MM.1S (cell line): ENCODE data around the gene PLEKHH1.

ENCODE experiments used
- DNase-seq: peaks from one replicate; pipeline ENCODE4 v3.0.0-alpha.2; 2015
- H2AFZ ChIP-seq: fragments of 300-600 bp; sonication (generic); 2 replicates; pipeline ENCODE4 v1.6.0; 2016; ENCODE audit warnings: antibody characterized with exemption, low read length
- H3F3A ChIP-seq: fragments of 300-600 bp; sonication (generic); 2 replicates; pipeline ENCODE4 v1.6.1; 2016; ENCODE audit warnings: mild to moderate bottlenecking, antibody characterized with exemption, low read length, moderate library complexity, mixed read lengths; ENCODE audit not compliant: insufficient read depth
- H3K27ac ChIP-seq: fragments of 300-600 bp; sonication (generic); 2 replicates; pipeline ENCODE4 v1.5.1; 2016; ENCODE audit warnings: mild to moderate bottlenecking, low read length
- H3K27me3 ChIP-seq: fragments of 300-600 bp; sonication (generic); replicated peaks from 2 replicates; pipeline ENCODE4 v1.6.0; 2016; ENCODE audit warnings: low read length; ENCODE audit not compliant: insufficient read depth
- H3K36me3 ChIP-seq: fragments of 300-600 bp; sonication (generic); replicated peaks from 2 replicates; pipeline ENCODE4 v1.6.1; 2016; ENCODE audit warnings: mild to moderate bottlenecking, low read length, mixed read lengths; ENCODE audit not compliant: insufficient read depth
- H3K4me1 ChIP-seq: fragments of 300-600 bp; sonication (generic); 2 replicates; pipeline ENCODE4 v1.6.1; 2016; ENCODE audit warnings: low read length, mixed read lengths
- H3K4me2 ChIP-seq: fragments of 300-600 bp; sonication (generic); 2 replicates; pipeline ENCODE4 v1.6.0; 2016; ENCODE audit warnings: low read depth, low read length
- H3K4me3 ChIP-seq: fragments of 300-600 bp; sonication (generic); 2 replicates; pipeline ENCODE4 v1.5.1; 2016; ENCODE audit warnings: low read length, mixed read lengths
- H3K79me2 ChIP-seq: fragments of 300-600 bp; sonication (generic); 2 replicates; pipeline ENCODE4 v1.6.1; 2016; ENCODE audit warnings: mixed run types, low read length, mixed read lengths
- H3K9ac ChIP-seq: fragments of 300-600 bp; sonication (generic); 2 replicates; pipeline ENCODE4 v1.6.1; 2016; ENCODE audit warnings: low read length, mixed read lengths
- H3K9me2 ChIP-seq: fragments of 300-600 bp; sonication (generic); replicated peaks from 2 replicates; pipeline ENCODE4 v1.6.1; 2016; ENCODE audit warnings: mild to moderate bottlenecking, low read length, mixed read lengths; ENCODE audit not compliant: insufficient read depth
- H3K9me3 ChIP-seq: fragments of 300-600 bp; sonication (generic); replicated peaks from 2 replicates; pipeline ENCODE4 v1.6.1; 2016; ENCODE audit warnings: mild to moderate bottlenecking, low read length, mixed read lengths; ENCODE audit not compliant: insufficient read depth
- H4K20me1 ChIP-seq: fragments of 300-600 bp; sonication (generic); 2 replicates; pipeline ENCODE4 v1.6.1; 2016; ENCODE audit warnings: mild to moderate bottlenecking, low read length, moderate library complexity, mixed read lengths; ENCODE audit not compliant: insufficient read depth
- CTCF ChIP-seq: fragments of 300-600 bp; sonication (generic); IDR thresholded peaks from 2 replicates; pipeline ENCODE4 v1.5.1; 2016; ENCODE audit warnings: antibody characterized with exemption, low read length, mixed read lengths
- EZH2 ChIP-seq: fragments of 300-600 bp; sonication (generic); optimal IDR thresholded peaks from 2 replicates; pipeline ENCODE3; 2017; ENCODE audit warnings: low read depth, mild to moderate bottlenecking, antibody characterized with exemption, low read length, mixed read lengths
- EZH2phosphoT487 ChIP-seq: fragments of 300-600 bp; sonication (generic); IDR thresholded peaks from 2 replicates; pipeline ENCODE4 v1.6.1; 2018; ENCODE audit warnings: antibody characterized with exemption, low read length

Gene PLEKHH1

GRCh38 chr14:67581643-67582042 is 48.6 kb downstream of the PLEKHH1 start:
- no peaks in the 10 kb centered on the region for H3K79me2 ChIP-seq
- TF ChIP-seq EZH2phosphoT487 (no peak), CTCF (no peak), EZH2 (no peak)
- H3K36me3 ChIP-seq = no peaks in the 10 kb centered on the region
- no peaks in the 10 kb centered on the region for H3F3A ChIP-seq
- no peak overlapping the region for H3K27ac ChIP-seq
- no peaks in the 10 kb centered on the region for H3K9me2 ChIP-seq
- H3K4me1 ChIP-seq = no peaks in the 10 kb centered on the region
- no peaks in the 10 kb centered on the region for H3K9me3 ChIP-seq
- H3K4me2 ChIP-seq = no peak overlapping the region
- H4K20me1 ChIP-seq = no peaks in the 10 kb centered on the region
- H3K27me3 ChIP-seq = no peaks in the 10 kb centered on the region
- H2AFZ ChIP-seq = no peak overlapping the region
- no peak for DNase-seq
- H3K4me3 ChIP-seq = no peak overlapping the region
- no peak overlapping the region for H3K9ac ChIP-seq

GRCh38 chr14:67582061-67582460 is 49.0 kb downstream of the PLEKHH1 start:
- no peak for DNase-seq
- TF ChIP-seq CTCF (no peak), EZH2 (no peak), EZH2phosphoT487 (no peak)
- H3K4me3 ChIP-seq = no peak overlapping the region
- no peaks in the 10 kb centered on the region for H3K79me2 ChIP-seq
- H3K9me2 ChIP-seq = no peaks in the 10 kb centered on the region
- H3K36me3 ChIP-seq = no peaks in the 10 kb centered on the region
- no peak overlapping the region for H3K4me2 ChIP-seq
- H2AFZ ChIP-seq = no peak overlapping the region
- H3K4me1 ChIP-seq = no peaks in the 10 kb centered on the region
- no peaks in the 10 kb centered on the region for H3F3A ChIP-seq
- H4K20me1 ChIP-seq = no peaks in the 10 kb centered on the region
- H3K9ac ChIP-seq = no peak overlapping the region
- H3K9me3 ChIP-seq = no peaks in the 10 kb centered on the region
- no peak overlapping the region for H3K27ac ChIP-seq
- H3K27me3 ChIP-seq = no peaks in the 10 kb centered on the region

- TF ChIP-seq EZH2phosphoT487 (no peak), CTCF (peak; percentile 55), EZH2 (no peak)
- Histone ChIP-seq H3K4me1 (no peaks in the 10 kb centered on the region), H3K36me3 (no peaks in the 10 kb centered on the region), H2AFZ (no peak overlapping the region), H3K9me3 (no peaks in the 10 kb centered on the region), H3K79me2 (no peaks in the 10 kb centered on the region), H3K4me2 (no peak overlapping the region), H3K27ac (no peak overlapping the region), H4K20me1 (no peaks in the 10 kb centered on the region), H3K4me3 (no peak overlapping the region), H3K9ac (no peak overlapping the region), H3K9me2 (no peaks in the 10 kb centered on the region), H3F3A (no peaks in the 10 kb centered on the region), H3K27me3 (no peaks in the 10 kb centered on the region)
- DNase-seq = peak; percentile 18
Observed at GRCh38 chr14:67583711-67584644, 50.9 kb downstream of the PLEKHH1 start.
